OCI-LY1 (cell line): Measurements from ENCODE around the gene TPST2.
A peak's percentile ranks its signal among the peaks of the same experiment; 100 is the strongest.

Experiments used
- H2AFZ ChIP-seq: fragments of 200-600 bp; sonication (generic), shearing (Covaris generic); 2 replicates; pipeline ENCODE4 v1.6.0; 2014; ENCODE audit warnings: antibody characterized with exemption, mild to moderate bottlenecking, low read length
- H3F3A ChIP-seq: fragments of 200-600 bp; sonication (generic), shearing (Covaris generic); 2 replicates; pipeline ENCODE4 v1.6.0; 2014; ENCODE audit warnings: mild to moderate bottlenecking, antibody characterized with exemption, low read length, moderate library complexity; ENCODE audit not compliant: insufficient read depth
- H3K27ac ChIP-seq: fragments of 200-600 bp; sonication (generic); 2 replicates; pipeline ENCODE4 v1.5.1; 2014; ENCODE audit warnings: low read length, mixed run types, mild to moderate bottlenecking, low read depth; ENCODE audit not compliant: poor library complexity, severe bottlenecking
- H3K27me3 ChIP-seq: fragments of 200-600 bp; sonication (generic); 2 replicates; pipeline ENCODE4 v1.6.0; 2014; ENCODE audit warnings: antibody characterized with exemption, mild to moderate bottlenecking, low read length, moderate library complexity; ENCODE audit not compliant: insufficient read depth
- H3K36me3 ChIP-seq: fragments of 200-600 bp; sonication (generic); 2 replicates; pipeline ENCODE4 v1.6.1; 2014; ENCODE audit warnings: mild to moderate bottlenecking, antibody characterized with exemption, low read length, moderate library complexity, mixed read lengths; ENCODE audit not compliant: insufficient read depth
- H3K4me1 ChIP-seq: fragments of 200-600 bp; sonication (generic); 2 replicates; pipeline ENCODE4 v1.5.1; 2014; ENCODE audit warnings: mild to moderate bottlenecking, low read length, moderate library complexity; ENCODE audit not compliant: insufficient read depth, severe bottlenecking
- H3K4me2 ChIP-seq: fragments of 200-600 bp; sonication (generic), shearing (Covaris generic); 2 replicates; pipeline ENCODE4 v1.6.1; 2014; ENCODE audit warnings: low read length
- H3K4me3 ChIP-seq: fragments of 200-600 bp; sonication (generic); 2 replicates; pipeline ENCODE4 v1.5.1; 2014; ENCODE audit warnings: low read length, low read depth, mild to moderate bottlenecking, mixed read lengths; ENCODE audit not compliant: poor library complexity, severe bottlenecking
- H3K79me2 ChIP-seq: fragments of 200-600 bp; shearing (Covaris generic); 2 replicates; pipeline ENCODE4 v1.6.1; 2016; ENCODE audit warnings: mixed run types, low read length, mixed read lengths; ENCODE audit not compliant: insufficient read depth
- H3K9ac ChIP-seq: fragments of 200-600 bp; sonication (generic), shearing (Covaris generic); 2 replicates; pipeline ENCODE4 v1.6.1; 2014; ENCODE audit warnings: mild to moderate bottlenecking, low read length, mixed read lengths
- H3K9me2 ChIP-seq: fragments of 200-600 bp; sonication (generic), shearing (Covaris generic); 2 replicates; pipeline ENCODE4 v1.6.1; 2014; ENCODE audit warnings: low read depth, mild to moderate bottlenecking, low read length, mixed read lengths
- H3K9me3 ChIP-seq: fragments of 200-600 bp; shearing (Covaris generic); 2 replicates; pipeline ENCODE4 v1.6.1; 2014; ENCODE audit warnings: low read length, mixed read lengths
- H4K20me1 ChIP-seq: fragments of 200-600 bp; sonication (generic), shearing (Covaris generic); 2 replicates; pipeline ENCODE4 v1.6.0; 2016; ENCODE audit warnings: mild to moderate bottlenecking, low read length; ENCODE audit not compliant: insufficient read depth
- CTCF ChIP-seq: fragments of 200-600 bp; sonication (generic), shearing (Covaris generic); IDR thresholded peaks from 2 replicates; pipeline ENCODE4 v1.5.1; 2017; ENCODE audit warnings: mild to moderate bottlenecking, antibody characterized with exemption, low read length, moderate library complexity, mixed read lengths
- EZH2 ChIP-seq: fragments of 200-600 bp; sonication (generic), shearing (Covaris generic); IDR thresholded peaks from 2 replicates; pipeline ENCODE4 v1.8.0; 2017; ENCODE audit warnings: borderline replicate concordance, mixed run types, mild to moderate bottlenecking, antibody characterized with exemption, low read length, moderate library complexity, mixed read lengths

TPST2 gene

GRCh38 chr22:26559961-26560575 lies 29.9 kb downstream of the TPST2 start:
- TF ChIP-seq CTCF: no peak
- TF ChIP-seq EZH2: no peak
- H3K4me2 ChIP-seq: no peak overlapping the region
- H3K4me3 ChIP-seq: no peak overlapping the region
- no peaks in the 10 kb centered on the region for H3K27me3 ChIP-seq
- peaks cover 24% of the 10 kb centered on the region; the same call in 1 of the 2 replicates for H3K79me2 ChIP-seq
- no peaks in the 10 kb centered on the region for H3F3A ChIP-seq
- no peaks in the 10 kb centered on the region for H3K9me3 ChIP-seq
- H3K4me1 ChIP-seq: peaks cover 48% of the 10 kb centered on the region
- H3K36me3 ChIP-seq: peaks cover 11% of the 10 kb centered on the region; the same call in 1 of the 2 replicates
- H4K20me1 ChIP-seq: no peaks in the 10 kb centered on the region
- peak overlapping the region; percentile 42 for H3K27ac ChIP-seq
- H3K9ac ChIP-seq: no peak overlapping the region
- H2AFZ ChIP-seq: no peak overlapping the region
- H3K9me2 ChIP-seq: no peaks in the 10 kb centered on the region

GRCh38 chr22:26558248-26558895 lies 31.6 kb downstream of the TPST2 start:
- Histone ChIP-seq H3K4me1 (peaks cover 51% of the 10 kb centered on the region), H3K27me3 (no peaks in the 10 kb centered on the region), H4K20me1 (no peaks in the 10 kb centered on the region), H3F3A (0 out of 2 replicates have a peak, but pooled peaks cover 3% of the 10 kb centered on the region), H3K9me2 (no peaks in the 10 kb centered on the region), H3K9ac (no peak overlapping the region), H3K79me2 (peaks cover 24% of the 10 kb centered on the region; the same call in 1 of the 2 replicates), H3K4me3 (no peak overlapping the region), H3K27ac (peak overlapping the region; percentile 21), H2AFZ (no peak overlapping the region), H3K4me2 (no peak overlapping the region), H3K9me3 (no peaks in the 10 kb centered on the region), H3K36me3 (peaks cover 6% of the 10 kb centered on the region; the same call in 1 of the 2 replicates)
- no peak for TF ChIP-seq CTCF
- TF ChIP-seq EZH2: no peak

- H4K20me1 ChIP-seq: no peaks in the 10 kb centered on the region
- H3K27ac ChIP-seq: peak overlapping the region; percentile 94
- H3K4me1 ChIP-seq: peaks cover 65% of the 10 kb centered on the region
- no peak for TF ChIP-seq CTCF
- no peak for TF ChIP-seq EZH2
- H3K9me3 ChIP-seq: no peaks in the 10 kb centered on the region
- H3F3A ChIP-seq: 0 out of 2 replicates have a peak, but pooled peaks cover 3% of the 10 kb centered on the region
- H3K4me2 ChIP-seq: no peak overlapping the region
- no peak overlapping the region for H2AFZ ChIP-seq
- H3K4me3 ChIP-seq: no peak overlapping the region
- peaks cover 6% of the 10 kb centered on the region; the same call in 1 of the 2 replicates for H3K36me3 ChIP-seq
- no peaks in the 10 kb centered on the region for H3K27me3 ChIP-seq
- H3K79me2 ChIP-seq: peaks cover 16% of the 10 kb centered on the region
- H3K9ac ChIP-seq: no peak overlapping the region
- H3K9me2 ChIP-seq: no peaks in the 10 kb centered on the region
These were observed 33.0 kb downstream of the TPST2 start for GRCh38 chr22:26556904-26557303.
